Mesendoderm (in vitro differentiated cells): ENCODE measurements around the gene INHBC.

Experiments
- DNase-seq: peaks from one replicate; pipeline ENCODE4 v3.0.0; 2013
- H2AK5ac ChIP-seq: 2 replicates; pipeline ENCODE4 v1.6.1; 2013; ENCODE audit warnings: low read length, inconsistent platforms
- H2BK120ac ChIP-seq: 2 replicates; pipeline ENCODE4 v1.6.1; 2013; ENCODE audit warnings: low read depth, mild to moderate bottlenecking, low read length, moderate library complexity, mixed read lengths
- H2BK15ac ChIP-seq: replicated peaks from 2 replicates; pipeline ENCODE4 v1.6.1; 2013; ENCODE audit warnings: low read depth, mild to moderate bottlenecking, moderate library complexity
- H2BK5ac ChIP-seq: 2 replicates; pipeline ENCODE4 v1.6.1; 2013; ENCODE audit warnings: low read length, inconsistent platforms
- H3K18ac ChIP-seq: 2 replicates; pipeline ENCODE4 v1.6.1; 2013; ENCODE audit warnings: mild to moderate bottlenecking, low read length, mixed read lengths
- H3K23ac ChIP-seq: one replicate; pipeline ENCODE4 v1.6.1; 2013; ENCODE audit warnings: low read length
- H3K27ac ChIP-seq: 2 replicates; pipeline ENCODE4 v1.5.1; 2013; ENCODE audit warnings: low read depth, mild to moderate bottlenecking, inconsistent platforms, low read length, moderate library complexity
- H3K27me3 ChIP-seq: 2 replicates; pipeline ENCODE4 v1.6.1; 2013; ENCODE audit warnings: low read length, control low read depth, mild to moderate bottlenecking, inconsistent platforms; ENCODE audit not compliant: insufficient read depth, poor library complexity
- H3K36me3 ChIP-seq: 2 replicates; pipeline ENCODE4 v1.6.1; 2013; ENCODE audit warnings: low read length, inconsistent platforms; ENCODE audit not compliant: control insufficient read depth, insufficient read depth
- H3K4ac ChIP-seq: one replicate; pipeline ENCODE4 v1.6.1; 2013; ENCODE audit warnings: low read depth, mild to moderate bottlenecking, low read length, moderate library complexity
- H3K4me1 ChIP-seq: 2 replicates; pipeline ENCODE4 v1.6.1; 2013; ENCODE audit warnings: low read depth, low read length, inconsistent platforms; ENCODE audit not compliant: control insufficient read depth
- H3K4me2 ChIP-seq: 2 replicates; pipeline ENCODE4 v1.6.1; 2013; ENCODE audit warnings: low read length
- H3K4me3 ChIP-seq: 2 replicates; pipeline ENCODE4 v1.5.1; 2013; ENCODE audit warnings: mild to moderate bottlenecking, low read length
- H3K56ac ChIP-seq: one replicate; pipeline ENCODE4 v1.6.1; 2013; ENCODE audit warnings: low read length
- H3K79me1 ChIP-seq: 2 replicates; pipeline ENCODE4 v1.6.1; 2013; ENCODE audit warnings: low read length, inconsistent platforms
- H3K79me2 ChIP-seq: 2 replicates; pipeline ENCODE4 v1.6.1; 2013; ENCODE audit warnings: mild to moderate bottlenecking, low read length; ENCODE audit not compliant: control insufficient read depth, insufficient read depth
- H3K9ac ChIP-seq: 2 replicates; pipeline ENCODE4 v1.6.1; 2013; ENCODE audit warnings: low read length, inconsistent platforms
- H4K5ac ChIP-seq: one replicate; pipeline ENCODE4 v1.6.1; 2013; ENCODE audit warnings: low read length
- H4K8ac ChIP-seq: one replicate; pipeline ENCODE4 v1.6.1; 2013; ENCODE audit warnings: low read depth, mild to moderate bottlenecking, control low read depth, low read length, moderate library complexity
- WGBS: extraction: QIAGEN DNeasy Blood & Tissue Kit; methylation state at CpG from one replicate; pipeline ENCODE4 v1.1.7; 2013; ENCODE audit warnings: low lambda C conversion rate, missing lambda C conversion rate; ENCODE audit not compliant: insufficient coverage; ENCODE audit errors: extremely low coverage; 5-methylcytosine and 5-hydroxymethylcytosine counted together

The INHBC gene

DNA sequence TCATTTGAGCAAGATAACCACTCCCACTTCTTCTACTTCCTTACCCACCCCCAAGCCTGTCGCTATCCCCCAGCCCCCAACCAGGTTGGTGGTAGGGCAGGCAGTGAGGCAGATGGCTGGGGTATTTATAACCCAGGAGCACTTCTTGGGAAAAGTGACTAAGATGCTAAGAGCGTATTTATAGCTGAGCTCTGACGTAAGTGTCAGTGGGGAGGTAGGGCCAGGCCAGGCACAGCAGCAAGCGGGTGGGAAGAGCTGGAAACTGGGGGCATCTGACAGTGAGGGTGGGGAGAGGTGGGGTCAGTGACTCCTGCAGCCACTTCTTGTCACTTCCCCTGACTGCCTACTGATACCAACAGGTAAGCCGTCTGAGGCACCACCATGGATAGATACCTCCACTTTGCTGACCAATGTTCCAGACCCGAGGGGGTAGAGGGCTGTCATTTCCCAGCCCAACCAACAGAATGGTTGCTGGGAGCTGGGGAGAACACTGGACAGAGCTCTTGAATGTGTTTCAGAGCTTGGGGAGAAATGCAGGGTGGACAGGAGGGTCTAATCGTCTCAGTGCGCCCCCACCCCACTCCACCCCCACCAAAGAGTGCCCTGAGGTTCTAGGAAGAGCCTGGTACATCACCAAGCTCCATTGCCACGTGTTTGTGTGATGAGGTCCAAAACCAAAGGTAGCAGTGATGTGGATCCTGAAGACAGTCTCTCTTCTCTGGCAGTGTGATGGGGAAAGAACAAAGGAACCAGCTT, 17.8 kb downstream of the INHBC start:
- Histone ChIP-seq H3K23ac (no peak overlapping the region), H3K4ac (no peak overlapping the region), H3K27ac (no peak overlapping the region), H3K79me2 (no peaks in the 10 kb centered on the region), H2AK5ac (no peak overlapping the region), H2BK15ac (no peak overlapping the region), H3K4me3 (no peak overlapping the region), H3K9ac (no peak overlapping the region), H3K79me1 (no peaks in the 10 kb centered on the region), H2BK5ac (no peak overlapping the region), H3K4me1 (peaks cover 10% of the 10 kb centered on the region), H4K5ac (no peak overlapping the region), H3K18ac (no peak overlapping the region), H3K4me2 (no peak overlapping the region), H3K36me3 (no peaks in the 10 kb centered on the region), H4K8ac (no peak overlapping the region), H2BK120ac (no peak overlapping the region), H3K27me3 (no peaks in the 10 kb centered on the region), H3K56ac (no peak overlapping the region)
- peak; percentile 92 for DNase-seq
- WGBS = no CpG with 5 or more reads among the region's 9 CpGs

DNA sequence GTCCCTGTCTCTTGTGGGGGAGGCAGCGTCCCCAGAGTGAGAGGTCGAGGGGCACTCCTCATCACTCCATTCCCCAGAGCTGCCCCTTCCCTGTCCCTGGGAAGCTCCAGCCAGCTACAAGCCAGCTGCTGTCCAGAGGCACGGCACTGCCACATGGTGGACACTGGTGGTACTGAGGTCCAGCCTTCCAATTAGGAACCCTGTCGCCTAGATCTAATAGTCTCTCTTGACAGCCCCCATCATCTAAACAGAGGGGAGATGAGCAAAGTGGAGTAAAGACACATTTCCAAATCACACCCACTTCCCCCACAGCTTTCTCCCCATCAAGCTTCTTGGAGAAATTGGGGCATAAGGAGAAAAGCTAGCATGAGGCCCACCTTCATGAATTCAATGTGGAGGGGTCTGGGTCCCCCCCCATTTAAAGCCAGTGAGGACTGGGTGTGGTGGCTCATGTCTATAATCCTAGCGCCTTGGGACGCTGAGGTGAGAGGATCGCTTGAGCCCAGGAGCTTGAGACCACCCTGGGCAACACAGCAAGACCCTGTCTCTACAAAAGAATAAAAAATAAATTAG, 18.4 kb downstream of the INHBC start:
- H3K27me3 ChIP-seq = no peaks in the 10 kb centered on the region
- H2AK5ac ChIP-seq = peak overlapping the region; percentile 34
- no peak overlapping the region for H3K18ac ChIP-seq
- WGBS = no CpG with 5 or more reads among the region's 7 CpGs
- H3K4me2 ChIP-seq = no peak overlapping the region
- no peaks in the 10 kb centered on the region for H3K79me1 ChIP-seq
- H3K4ac ChIP-seq = no peak overlapping the region
- H2BK120ac ChIP-seq = no peak overlapping the region
- no peaks in the 10 kb centered on the region for H3K36me3 ChIP-seq
- peak; percentile 90 for DNase-seq
- peaks cover 10% of the 10 kb centered on the region for H3K4me1 ChIP-seq
- H3K23ac ChIP-seq = no peak overlapping the region
- H2BK15ac ChIP-seq = no peak overlapping the region
- H2BK5ac ChIP-seq = no peak overlapping the region
- no peak overlapping the region for H3K4me3 ChIP-seq
- no peak overlapping the region for H3K56ac ChIP-seq
- H4K5ac ChIP-seq = no peak overlapping the region
- H3K9ac ChIP-seq = no peak overlapping the region
- no peaks in the 10 kb centered on the region for H3K79me2 ChIP-seq
- no peak overlapping the region for H4K8ac ChIP-seq
- no peak overlapping the region for H3K27ac ChIP-seq

DNA sequence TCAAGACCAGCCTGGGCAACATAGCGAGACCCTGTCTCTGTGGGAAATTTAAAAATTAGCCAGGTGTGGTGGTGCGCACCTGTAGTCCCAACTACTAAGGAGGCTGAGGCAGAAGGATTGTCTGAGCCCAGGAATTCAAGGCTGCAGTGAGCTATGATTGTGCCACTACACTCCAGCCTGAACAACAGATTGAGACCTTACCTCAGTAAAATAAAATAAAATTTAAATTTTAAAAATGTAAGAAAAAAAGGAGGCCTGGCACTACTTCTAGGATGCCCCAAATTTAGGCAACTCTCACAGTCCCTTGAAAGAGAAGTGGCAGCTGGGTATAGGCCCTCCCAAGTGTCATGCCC, 19.6 kb downstream of the INHBC start:
- WGBS = no CpG with 5 or more reads among the region's 2 CpGs
- Histone ChIP-seq H3K4me2 (no peak overlapping the region), H3K79me2 (no peaks in the 10 kb centered on the region), H4K5ac (no peak overlapping the region), H2BK5ac (peak overlapping the region; percentile 88), H2BK15ac (no peak overlapping the region), H4K8ac (no peak overlapping the region), H3K79me1 (no peaks in the 10 kb centered on the region), H3K27ac (no peak overlapping the region), H3K36me3 (no peaks in the 10 kb centered on the region), H3K56ac (peak overlapping the region; percentile 45), H3K23ac (no peak overlapping the region), H2BK120ac (peak overlapping the region; percentile 21), H3K4me1 (peaks cover 10% of the 10 kb centered on the region), H3K18ac (peak overlapping the region; percentile 43), H3K9ac (peak overlapping the region; percentile 52), H3K4ac (peak overlapping the region; percentile 64), H3K27me3 (no peaks in the 10 kb centered on the region), H3K4me3 (no peak overlapping the region), H2AK5ac (no peak overlapping the region)
- no peak for DNase-seq

DNA sequence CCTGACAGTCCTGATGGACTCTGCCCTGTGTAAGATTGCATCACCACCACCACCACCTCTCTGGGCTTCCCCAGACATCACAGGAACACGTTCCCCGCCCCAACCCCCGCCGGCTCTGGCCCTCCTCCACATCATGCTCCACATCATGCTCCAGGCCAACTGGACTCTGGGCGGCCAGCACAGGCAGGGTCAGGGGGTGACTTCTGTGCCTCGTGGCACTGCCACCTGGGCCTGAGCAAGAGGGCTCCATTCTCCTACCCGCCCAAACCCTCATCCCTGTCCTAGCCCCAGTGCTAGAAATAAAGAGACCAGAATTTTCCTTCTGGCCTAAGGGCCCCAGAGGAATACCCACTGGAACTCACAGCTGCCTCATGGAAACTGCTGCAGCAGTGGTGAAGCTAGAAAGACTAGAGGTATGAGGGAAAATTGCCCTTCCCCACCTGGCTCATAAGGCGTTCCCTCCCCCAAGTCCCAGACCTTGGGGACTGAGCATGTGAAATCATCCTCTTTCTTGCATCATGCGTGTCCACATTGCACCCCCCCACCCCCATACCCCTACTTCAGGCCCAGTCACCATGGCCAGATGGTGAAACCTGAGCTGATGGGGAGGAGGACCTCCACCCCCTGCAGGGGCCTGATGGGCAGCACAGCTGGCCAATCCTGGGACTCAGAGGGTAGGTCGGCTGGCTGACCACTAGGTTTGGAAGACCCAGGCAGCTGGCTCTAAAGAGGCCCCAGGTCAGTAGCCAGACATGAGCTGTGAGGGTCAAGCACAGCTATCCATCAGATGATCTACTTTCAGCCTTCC, 20.2 kb downstream of the INHBC start, which contains the start of gene INHBE:
TSS of gene INHBE (plus strand) at position 742 of the 808 bp plus-strand sequence. CDS start 230 bp downstream, outside the sequence.
- Histone ChIP-seq H3K9ac (peak within 1 kb of the TSS; percentile 52), H3K4me2 (peak within 1 kb of the TSS; percentile 47), H3K27ac (peak within 1 kb of the TSS; percentile 61), H3K56ac (peak within 1 kb of the TSS; percentile 79), H3K23ac (no peak within 1 kb of the TSS), H3K79me1 (no peaks in the 10 kb centered on the region), H3K4me1 (peaks cover 10% of the 10 kb centered on the region), H2BK15ac (no peak within 1 kb of the TSS), H4K8ac (no peak within 1 kb of the TSS), H3K79me2 (no peaks in the 10 kb centered on the region), H3K36me3 (no peaks in the 10 kb centered on the region), H4K5ac (no peak within 1 kb of the TSS), H2AK5ac (no peak within 1 kb of the TSS), H3K4me3 (peak within 1 kb of the TSS; percentile 4), H3K27me3 (no peaks in the 10 kb centered on the region), H3K18ac (peak within 1 kb of the TSS; percentile 43), H2BK5ac (peak within 1 kb of the TSS; percentile 88), H3K4ac (peak within 1 kb of the TSS; percentile 93), H2BK120ac (peak within 1 kb of the TSS; percentile 21)
- WGBS = no CpG with 5 or more reads among the region's 10 CpGs
- DNase-seq = peak; percentile 97

DNA sequence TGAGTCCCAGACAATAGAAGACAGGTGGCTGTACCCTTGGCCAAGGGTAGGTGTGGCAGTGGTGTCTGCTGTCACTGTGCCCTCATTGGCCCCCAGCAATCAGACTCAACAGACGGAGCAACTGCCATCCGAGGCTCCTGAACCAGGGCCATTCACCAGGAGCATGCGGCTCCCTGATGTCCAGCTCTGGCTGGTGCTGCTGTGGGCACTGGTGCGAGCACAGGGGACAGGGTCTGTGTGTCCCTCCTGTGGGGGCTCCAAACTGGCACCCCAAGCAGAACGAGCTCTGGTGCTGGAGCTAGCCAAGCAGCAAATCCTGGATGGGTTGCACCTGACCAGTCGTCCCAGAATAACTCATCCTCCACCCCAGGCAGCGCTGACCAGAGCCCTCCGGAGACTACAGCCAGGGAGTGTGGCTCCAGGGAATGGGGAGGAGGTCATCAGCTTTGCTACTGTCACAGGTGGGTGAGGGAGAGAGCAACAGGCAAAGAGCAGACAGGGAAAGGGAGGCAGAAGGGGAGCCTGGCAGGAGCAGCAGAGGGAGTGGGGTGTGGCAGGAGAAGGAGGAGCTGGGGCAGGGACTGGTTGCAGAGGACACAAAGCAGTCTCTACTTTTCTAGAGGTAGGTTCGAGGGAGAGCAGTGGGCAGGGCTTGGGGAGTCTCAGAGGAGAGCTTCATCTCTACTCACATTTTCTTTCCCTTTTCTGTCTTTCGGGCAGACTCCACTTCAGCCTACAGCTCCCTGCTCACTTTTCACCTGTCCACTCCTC, 21.0 kb downstream of the INHBC start:
- H2AK5ac ChIP-seq = no peak overlapping the region
- no peaks in the 10 kb centered on the region for H3K79me1 ChIP-seq
- H4K5ac ChIP-seq = no peak overlapping the region
- H3K79me2 ChIP-seq = no peaks in the 10 kb centered on the region
- peak; percentile 51 for DNase-seq
- H4K8ac ChIP-seq = no peak overlapping the region
- peaks cover 12% of the 10 kb centered on the region for H3K4me1 ChIP-seq
- peak overlapping the region; percentile 2 for H3K18ac ChIP-seq
- WGBS = no CpG with 5 or more reads among the region's 10 CpGs
- no peak overlapping the region for H2BK15ac ChIP-seq
- peak overlapping the region; percentile 47 for H3K4me2 ChIP-seq
- H3K23ac ChIP-seq = no peak overlapping the region
- no peak overlapping the region for H2BK120ac ChIP-seq
- H2BK5ac ChIP-seq = no peak overlapping the region
- H3K36me3 ChIP-seq = no peaks in the 10 kb centered on the region
- no peak overlapping the region for H3K27ac ChIP-seq
- H3K4ac ChIP-seq = no peak overlapping the region
- peak overlapping the region; percentile 48 for H3K9ac ChIP-seq
- H3K4me3 ChIP-seq = peak overlapping the region; percentile 4
- H3K27me3 ChIP-seq = no peaks in the 10 kb centered on the region
- peak overlapping the region; percentile 79 for H3K56ac ChIP-seq
